HUDEP-2 (cell line): ENCODE results near the gene SZRD1.

Source experiments
- DNase-seq, 76 experiments: peaks; one replicate each; lab custom pipeline; 2025; ENCODE audit not compliant: unreplicated experiment in 76 of 76; lab: John Stamatoyannopoulos, UW

SZRD1 gene

GRCh38 chr1:16436946-16437474 lies 70.0 kb downstream of the SZRD1 start, which contains the start of gene SPATA21:
TSS of gene SPATA21 (minus strand) at chr1:16437424. CDS start at chr1:16431371, 6,053 bp downstream.
- DNase-seq: no peak

GRCh38 chr1:16438516-16438915 lies 71.5 kb downstream of the SZRD1 start:
- DNase-seq: no peak

GRCh38 chr1:16438924-16439323 lies 71.9 kb downstream of the SZRD1 start:
- no peak for DNase-seq

GRCh38 chr1:16440131-16440469 lies 73.1 kb downstream of the SZRD1 start:
- DNase-seq: peak in 3 of 76 experiments; percentile 16 to 47 (median 43)

GRCh38 chr1:16440470-16441281 lies 73.6 kb downstream of the SZRD1 start, which contains the start of gene NECAP2:
TSS of gene NECAP2 (plus strand) at chr1:16440724. CDS start at chr1:16440762, 38 bp downstream.
- peak in 74 of 76 experiments; percentile 61 to 96 (median 87) for DNase-seq

- peak in 5 of 76 experiments; percentile 7 to 20 (median 11) for DNase-seq
Measured at GRCh38 chr1:16441282-16441665, 74.2 kb downstream of the SZRD1 start.

- no peak for DNase-seq
Measured at GRCh38 chr1:16442265-16442664, 75.2 kb downstream of the SZRD1 start.

- peak in 1 of 76 experiments; percentile 6 for DNase-seq
Measured at GRCh38 chr1:16442941-16443340, 75.9 kb downstream of the SZRD1 start.

GRCh38 chr1:16443975-16444770 lies 77.1 kb downstream of the SZRD1 start:
- peak in 67 of 76 experiments; percentile 6 to 80 (median 43) for DNase-seq

- no peak for DNase-seq
Measured at GRCh38 chr1:16445052-16445451, 78.0 kb downstream of the SZRD1 start.

- DNase-seq: no peak
Measured at GRCh38 chr1:16446116-16446515, 79.1 kb downstream of the SZRD1 start.

GRCh38 chr1:16447641-16448040 lies 80.6 kb downstream of the SZRD1 start:
- no peak for DNase-seq
